SW480 (cell line): Measurements from ENCODE around the gene CNOT11.
"Not testable (repeated sequence)": the region's sequence is repeated elsewhere in the genome, so short reads cannot be mapped to it uniquely, and the experiment has no call there.

Experiments used
- DNase-seq: peaks from one replicate; pipeline ENCODE4 v3.0.0-alpha.2; 2016; ENCODE audit warnings: low spot score

CNOT11 gene

GRCh38 chr2:101252408-101253012, at the start of gene CNOT11:
Gene CNOT11, plus strand, starts transcription at chr2:101252886. Its CDS starts 79 bp downstream, at chr2:101252965.
- peak; percentile 98 for DNase-seq

DNA sequence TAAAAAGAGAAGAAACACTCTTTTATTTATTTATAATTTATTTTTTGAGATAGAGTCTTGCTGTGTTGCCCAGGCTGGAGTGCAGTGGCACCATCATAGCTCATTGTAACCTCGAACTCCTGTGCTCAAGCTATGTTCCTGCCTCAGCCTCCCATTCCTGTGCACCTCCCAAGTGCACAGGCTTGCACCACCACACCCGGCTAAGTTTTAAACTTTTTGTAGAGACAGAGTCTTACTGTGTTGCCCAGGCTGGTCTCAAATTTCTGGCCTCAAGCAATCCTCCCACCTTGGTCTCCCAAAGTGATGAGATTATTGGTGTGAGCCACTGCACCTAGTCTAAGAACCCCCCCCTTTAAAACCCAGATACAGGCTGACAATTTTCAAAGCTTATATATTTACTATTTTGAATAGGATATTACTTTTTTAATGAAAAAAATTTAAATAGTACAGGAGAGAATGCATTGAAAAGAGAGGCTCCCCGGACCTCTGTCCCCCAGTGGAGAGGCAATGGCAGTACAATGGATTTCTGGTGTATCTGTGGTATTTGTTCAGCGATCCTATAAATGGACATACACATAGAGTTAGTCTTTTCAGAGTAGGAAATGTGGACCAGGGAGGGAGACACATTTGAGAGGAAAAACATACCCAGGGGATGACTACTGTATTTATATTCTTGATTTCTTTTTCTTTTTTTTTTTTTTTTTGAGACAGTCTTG, 48.1 kb upstream of the CNOT11 start:
- peak; percentile 31 for DNase-seq

GRCh38 chr2:101205521-101206479, 46.9 kb upstream of the CNOT11 start:
- DNase-seq, result peak; percentile 85

DNA sequence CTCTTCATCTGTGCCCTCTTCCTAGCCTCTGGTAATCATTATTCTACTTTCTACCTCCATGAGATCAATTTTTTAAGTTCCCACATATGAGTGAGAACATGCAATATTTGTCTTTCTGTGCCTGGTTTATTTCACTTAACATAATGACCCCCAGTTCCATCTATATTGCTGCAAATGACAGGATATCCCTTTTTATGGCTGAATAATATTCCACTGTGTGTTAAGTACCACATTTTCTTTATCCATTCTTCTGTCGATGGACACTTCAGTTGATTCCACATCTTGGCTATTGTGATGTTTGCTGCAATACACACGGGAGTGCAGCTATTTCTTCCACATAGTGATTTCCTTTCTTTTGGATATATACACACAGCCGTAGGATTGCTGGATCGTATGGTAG, 43.9 kb upstream of the CNOT11 start:
- DNase-seq, result no peak

GRCh38 chr2:101219246-101219645, 33.4 kb upstream of the CNOT11 start:
- no peak for DNase-seq

DNA sequence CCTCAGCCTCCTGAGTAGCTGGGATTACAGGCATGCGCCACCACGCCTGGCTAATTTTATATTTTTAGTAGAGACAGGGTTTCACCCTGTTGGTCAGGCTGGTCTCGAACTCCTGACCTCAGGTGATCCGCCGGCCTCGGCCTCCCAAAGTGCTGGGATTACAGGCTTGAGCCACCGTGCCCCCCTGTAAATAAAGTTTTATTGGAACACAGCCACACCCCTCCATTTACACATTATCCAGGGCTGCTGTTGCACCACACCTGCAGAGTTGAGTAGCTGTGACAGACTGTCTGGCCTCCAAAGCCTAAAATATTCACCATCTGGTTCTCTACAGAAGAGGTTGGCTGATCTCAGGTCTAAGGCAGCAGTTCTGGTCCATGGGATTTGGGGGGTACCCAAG, 32.6 kb upstream of the CNOT11 start:
- not testable (repeated sequence) for DNase-seq

GRCh38 chr2:101223814-101224231, 28.9 kb upstream of the CNOT11 start:
- DNase-seq, result no peak

GRCh38 chr2:101230541-101231001, 22.1 kb upstream of the CNOT11 start:
- no peak for DNase-seq

- DNase-seq, result no peak
These were observed 21.4 kb upstream of the CNOT11 start for GRCh38 chr2:101231240-101231639.

DNA sequence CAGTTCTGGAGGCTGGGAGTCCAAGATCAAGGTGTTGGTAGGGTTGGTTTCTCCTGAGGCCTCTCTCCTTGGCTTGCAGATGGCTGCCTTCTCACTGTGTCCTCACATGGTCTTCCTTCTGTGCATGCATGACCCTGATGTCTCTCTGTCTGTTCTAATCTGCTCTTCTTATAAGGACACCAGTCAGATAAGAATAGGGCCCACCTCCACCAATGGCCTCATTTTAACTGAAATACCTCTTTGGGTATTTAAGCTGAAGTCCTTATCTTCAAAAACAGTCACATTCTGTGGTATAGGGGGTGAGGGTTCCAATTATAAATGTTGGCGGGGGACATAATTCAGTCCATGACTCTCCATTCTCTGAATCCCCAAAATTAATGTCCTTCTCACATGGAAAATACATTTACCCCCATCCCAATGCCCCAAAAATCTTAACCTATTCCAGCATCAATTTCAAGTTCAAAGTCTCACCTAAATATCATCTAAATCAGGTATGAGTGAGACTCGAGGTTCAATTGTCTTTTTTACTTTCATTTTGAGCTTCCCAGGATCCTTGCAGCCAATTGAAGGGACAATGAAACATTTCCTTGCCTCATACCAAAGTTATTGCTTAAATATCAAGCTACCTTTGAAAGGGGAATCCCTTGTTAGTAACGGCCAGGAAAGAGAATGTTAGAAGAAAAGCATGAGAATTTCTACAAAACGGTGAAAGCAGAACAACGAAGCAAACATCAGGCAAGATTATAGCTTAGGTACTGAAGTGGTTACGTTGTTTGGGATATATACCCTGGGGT, 20.6 kb upstream of the CNOT11 start:
- DNase-seq, result no peak

DNA sequence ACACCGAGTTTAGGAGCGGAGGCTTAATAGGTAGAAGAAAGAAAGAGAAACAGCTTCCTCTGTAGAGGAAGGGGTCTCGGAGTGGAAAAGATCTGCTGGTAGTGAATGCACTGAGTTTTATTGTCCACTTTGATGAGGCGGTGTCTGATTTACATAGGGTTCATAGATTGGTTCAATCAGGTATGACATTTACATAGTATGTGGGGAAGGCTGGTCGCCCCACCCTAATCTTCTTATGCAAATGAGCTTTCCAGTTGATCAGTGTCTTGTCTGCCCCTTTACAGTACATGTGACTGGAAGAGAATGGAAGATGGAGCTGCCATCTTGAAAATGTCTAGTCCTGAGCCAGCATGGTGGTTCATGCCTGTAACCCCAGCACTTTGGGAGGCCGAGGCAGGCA, 19.9 kb upstream of the CNOT11 start:
- no peak for DNase-seq

GRCh38 chr2:101234169-101234938, 18.3 kb upstream of the CNOT11 start:
- DNase-seq, result no peak

DNA sequence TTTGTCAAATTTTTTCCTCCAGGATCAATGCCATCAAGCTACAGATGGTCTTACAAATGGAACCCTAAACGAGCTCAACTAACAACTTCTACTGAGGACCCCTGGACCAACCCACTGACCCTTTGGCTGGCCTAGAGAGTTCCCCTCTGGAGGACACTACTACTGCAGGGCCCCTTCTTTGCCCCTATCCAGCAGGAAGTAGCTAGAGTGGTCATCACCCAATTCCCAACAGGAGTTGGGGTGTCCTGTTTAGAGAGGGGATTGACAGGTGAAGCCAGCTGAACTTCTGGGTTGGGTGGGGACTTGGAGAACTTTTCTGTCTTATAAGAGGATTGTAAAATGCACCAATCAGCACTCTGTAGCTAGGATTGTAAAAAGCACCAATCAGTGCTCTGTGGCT, 16.7 kb upstream of the CNOT11 start:
- not testable (repeated sequence) for DNase-seq

GRCh38 chr2:101237944-101238343, 14.7 kb upstream of the CNOT11 start:
- not testable (repeated sequence) for DNase-seq

DNA sequence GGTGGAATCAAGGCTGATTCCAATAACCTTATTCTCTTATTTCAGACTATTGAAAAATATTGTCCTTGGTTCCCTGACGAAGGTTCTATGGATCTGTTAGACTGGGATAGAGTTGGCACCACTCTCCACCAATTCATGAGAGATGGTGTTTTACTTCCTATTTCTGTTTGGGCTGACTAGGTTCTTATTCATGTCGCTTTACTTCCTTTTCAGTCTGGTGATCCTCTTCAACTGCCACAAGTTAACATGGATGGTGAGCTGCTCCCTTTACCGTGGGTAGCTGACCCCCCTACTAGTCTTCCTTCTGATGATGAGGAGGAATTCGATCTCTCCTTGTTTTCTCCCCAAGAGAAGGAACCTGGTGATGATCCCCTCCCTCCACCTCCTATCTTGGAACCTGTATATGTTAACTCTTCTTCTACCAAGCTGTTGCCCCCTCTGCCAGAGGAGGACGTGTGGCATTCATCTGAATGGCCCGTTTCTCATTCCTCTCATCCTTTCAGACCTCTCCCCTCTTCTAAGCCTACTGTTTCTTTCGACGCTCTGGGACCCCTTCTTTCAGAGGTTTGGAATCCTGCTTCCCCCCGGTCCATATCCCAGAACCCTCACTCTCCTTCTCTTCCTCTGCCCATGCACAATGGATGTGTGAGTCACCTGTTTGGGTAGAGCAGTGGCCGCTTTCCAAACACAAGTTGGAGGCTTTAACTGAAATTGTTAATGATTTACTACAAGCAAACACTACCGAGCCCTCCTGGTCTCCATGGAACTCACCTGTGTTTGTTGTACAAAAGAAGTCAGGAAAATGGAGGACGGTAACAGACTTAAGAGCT, 13.5 kb upstream of the CNOT11 start:
- peak; percentile 93 for DNase-seq

GRCh38 chr2:101239760-101240118, 12.9 kb upstream of the CNOT11 start:
- DNase-seq, result not testable (repeated sequence)

DNA sequence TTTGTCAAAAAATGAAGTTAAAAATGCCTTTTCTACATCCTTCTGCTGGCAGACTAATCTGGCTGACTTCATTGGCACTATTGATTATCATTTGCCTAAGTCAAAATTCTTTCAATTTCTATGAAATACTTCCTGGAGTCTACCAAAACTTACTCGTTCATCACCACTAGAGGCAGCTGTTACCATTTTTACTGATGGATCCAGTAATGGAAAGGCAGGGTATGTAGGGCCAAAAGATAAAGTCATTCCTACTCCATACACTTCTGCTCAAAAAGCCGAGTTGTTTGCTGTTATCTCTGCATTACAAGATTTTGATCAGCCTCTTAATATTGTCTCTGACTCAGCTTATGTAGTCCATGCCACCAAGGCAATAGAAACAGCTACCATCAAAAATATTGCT, 12.0 kb upstream of the CNOT11 start:
- peak; percentile 59 for DNase-seq

DNA sequence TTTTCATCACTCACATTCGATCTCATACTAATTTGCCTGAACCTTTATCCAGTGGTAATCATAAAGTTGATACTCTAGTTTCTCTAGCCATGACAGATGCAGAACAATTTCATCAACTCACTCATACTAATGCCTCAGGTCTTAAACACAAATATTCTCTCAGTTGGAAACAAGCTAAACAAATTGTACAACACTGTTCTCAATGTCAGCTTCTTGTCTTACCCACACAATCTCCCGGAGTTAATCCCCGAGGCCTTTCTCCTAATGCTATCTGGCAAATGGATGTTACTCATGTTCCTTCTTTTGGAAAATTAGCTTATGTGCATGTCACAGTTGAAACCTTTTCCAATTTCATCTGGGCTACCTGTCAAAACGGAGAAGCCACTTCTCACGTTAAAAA, 11.5 kb upstream of the CNOT11 start:
- DNase-seq, result no peak

DNA sequence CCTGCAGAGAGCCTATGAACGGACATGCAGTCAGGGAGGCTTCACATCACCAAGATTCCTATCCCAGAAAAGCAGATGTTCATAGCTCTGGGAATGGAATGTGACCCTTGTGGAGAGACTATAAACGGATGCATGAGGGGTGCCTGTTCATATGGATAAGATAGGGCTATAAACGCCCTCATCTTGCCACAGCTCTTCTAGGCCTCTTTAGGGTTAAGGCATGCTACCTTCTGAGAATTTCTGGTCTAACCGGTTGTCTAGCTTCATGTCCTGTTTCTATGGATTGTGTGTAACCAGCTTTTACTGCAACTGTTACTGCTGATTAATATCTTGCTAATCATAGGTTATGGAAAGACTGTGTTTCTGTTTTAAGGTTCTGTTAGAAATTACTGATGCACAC, 8.3 kb upstream of the CNOT11 start:
- not testable (repeated sequence) for DNase-seq

GRCh38 chr2:101244899-101245298, 7.8 kb upstream of the CNOT11 start:
- not testable (repeated sequence) for DNase-seq
